ENCODE measurements around the gene CHD6.

CHD6 gene

GRCh38 chr20:41390889-41391288 is 227.3 kb downstream of the CHD6 start:
- no peak for DNase-seq

GRCh38 chr20:41387444-41387851 is 230.7 kb downstream of the CHD6 start:
- no peak for DNase-seq

GRCh38 chr20:41386502-41387427 is 231.4 kb downstream of the CHD6 start:
- no peak for DNase-seq

GRCh38 chr20:41382791-41383305 is 235.3 kb downstream of the CHD6 start:
- DNase-seq: no peak

GRCh38 chr20:41380551-41381193 is 237.5 kb downstream of the CHD6 start:
- DNase-seq: no peak

- DNase-seq: no peak
Measured at GRCh38 chr20:41379551-41379950, 238.6 kb downstream of the CHD6 start.

GRCh38 chr20:41377275-41377674 is 240.9 kb downstream of the CHD6 start:
- no peak for DNase-seq

GRCh38 chr20:41376349-41376748 is 241.8 kb downstream of the CHD6 start:
- DNase-seq: no peak

- no peak for DNase-seq
Measured at GRCh38 chr20:41375846-41376245, 242.3 kb downstream of the CHD6 start.

- no peak for DNase-seq
Measured at GRCh38 chr20:41373931-41374920, 244.0 kb downstream of the CHD6 start.

- no peak for DNase-seq
Measured at GRCh38 chr20:41373251-41373783, 244.9 kb downstream of the CHD6 start.

GRCh38 chr20:41371371-41371770 is 246.8 kb downstream of the CHD6 start:
- no peak for DNase-seq

- DNase-seq: no peak
Measured at GRCh38 chr20:41370176-41370575, 248.0 kb downstream of the CHD6 start.

- DNase-seq: no peak
Measured at GRCh38 chr20:41369673-41370072, 248.5 kb downstream of the CHD6 start.

GRCh38 chr20:41367956-41368355 is 250.2 kb downstream of the CHD6 start:
- DNase-seq: no peak

GRCh38 chr20:41367393-41367695 is 250.8 kb downstream of the CHD6 start:
- no peak for DNase-seq

- DNase-seq: peak; percentile 7
Measured at GRCh38 chr20:41366546-41367392, 251.4 kb downstream of the CHD6 start, which contains the start of gene EMILIN3. EMILIN3 (minus strand) TSS chr20:41366818; CDS start chr20:41366634, 184 bp downstream.

- peak; percentile 50 for DNase-seq
Measured at GRCh38 chr20:41365777-41366545, 252.2 kb downstream of the CHD6 start.

- DNase-seq: no peak
Measured at GRCh38 chr20:41364967-41365765, 253.0 kb downstream of the CHD6 start.

Data from NCI-H1105 treated with DMSO at 0.1 percent for 48 hours (cell line).